ENCODE data around the gene RERE. TPM values are rescaled to one million over a fixed set of nuclear protein-coding genes. Genes with fewer than 3 reads are reported as not detected.

The RERE gene
- total RNA-seq, 2 experiments from 2014 or later, result 45.8 to 57.1 TPM

DNA sequence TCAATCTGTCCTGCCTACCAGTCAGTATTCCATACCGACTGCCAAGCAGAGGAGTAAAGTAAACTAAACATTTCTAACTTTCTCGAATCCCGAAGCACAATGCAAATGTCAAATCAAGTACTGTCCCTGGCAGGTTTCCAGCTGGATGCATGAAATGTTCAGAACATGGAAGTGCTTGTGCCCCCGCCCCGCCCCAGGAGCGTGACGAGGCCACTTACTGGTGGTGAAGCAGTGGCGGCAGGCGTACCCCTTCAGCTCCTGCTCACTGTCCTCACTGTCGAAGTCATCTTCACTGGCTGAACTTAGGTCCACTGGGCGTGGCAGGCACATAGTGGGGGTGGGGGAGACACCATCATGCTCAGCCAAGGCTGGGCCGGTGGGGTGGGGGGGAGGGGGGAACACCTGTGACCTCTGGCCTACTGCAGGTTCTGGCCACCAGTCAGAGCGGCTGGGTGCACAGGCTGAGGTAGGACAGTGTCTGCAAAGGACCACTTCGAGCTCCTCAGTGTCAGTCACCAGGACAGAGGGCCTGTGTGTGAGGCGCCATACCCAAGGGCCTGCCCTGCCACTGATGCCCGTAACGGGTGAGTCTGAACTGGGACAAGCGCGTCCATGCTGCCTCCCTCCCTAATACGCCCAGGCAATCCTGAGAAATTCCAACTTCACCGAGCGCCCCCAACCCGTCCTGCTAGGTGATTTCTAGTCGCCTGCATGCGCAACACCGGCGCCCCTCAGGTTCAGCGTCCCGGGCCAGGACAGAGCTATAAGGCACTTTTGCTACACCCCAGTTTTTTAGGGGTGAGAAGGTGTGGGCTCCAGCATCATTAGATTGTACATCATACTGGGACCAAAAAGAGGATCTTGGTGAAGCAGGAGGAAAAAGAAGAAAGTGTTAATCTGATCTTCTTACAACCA lies 452.7 kb downstream of the RERE start:
- H3K4me1 Mint-ChIP-seq (ENCODE audit: low read depth), result peaks cover 4% of the 10 kb centered on the region
- H3K9me3 Mint-ChIP-seq, result no peaks in the 10 kb centered on the region
- TF ChIP-seq, protein P1, sequence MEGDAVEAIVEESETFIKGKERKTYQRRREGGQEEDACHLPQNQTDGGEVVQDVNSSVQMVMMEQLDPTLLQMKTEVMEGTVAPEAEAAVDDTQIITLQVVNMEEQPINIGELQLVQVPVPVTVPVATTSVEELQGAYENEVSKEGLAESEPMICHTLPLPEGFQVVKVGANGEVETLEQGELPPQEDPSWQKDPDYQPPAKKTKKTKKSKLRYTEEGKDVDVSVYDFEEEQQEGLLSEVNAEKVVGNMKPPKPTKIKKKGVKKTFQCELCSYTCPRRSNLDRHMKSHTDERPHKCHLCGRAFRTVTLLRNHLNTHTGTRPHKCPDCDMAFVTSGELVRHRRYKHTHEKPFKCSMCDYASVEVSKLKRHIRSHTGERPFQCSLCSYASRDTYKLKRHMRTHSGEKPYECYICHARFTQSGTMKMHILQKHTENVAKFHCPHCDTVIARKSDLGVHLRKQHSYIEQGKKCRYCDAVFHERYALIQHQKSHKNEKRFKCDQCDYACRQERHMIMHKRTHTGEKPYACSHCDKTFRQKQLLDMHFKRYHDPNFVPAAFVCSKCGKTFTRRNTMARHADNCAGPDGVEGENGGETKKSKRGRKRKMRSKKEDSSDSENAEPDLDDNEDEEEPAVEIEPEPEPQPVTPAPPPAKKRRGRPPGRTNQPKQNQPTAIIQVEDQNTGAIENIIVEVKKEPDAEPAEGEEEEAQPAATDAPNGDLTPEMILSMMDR (IDR thresholded peaks at IDR 0.05), result no peak
- ATAC-seq (no peak), DNase-seq (no peak)
- ChIA-PET CTCF (interaction anchor here (1.4 kb wide), 1 partner anchor 16 kb away, joined by 4 read pairs; no protein-coding TSS in a partner anchor), POLR2A (no interaction called here)
- H3K27ac Mint-ChIP-seq, result no peak overlapping the region
- H3K36me3 Mint-ChIP-seq (ENCODE audit: low read depth), result peaks cover 10% of the 10 kb centered on the region
- intact Hi-C loops (cut with micrococcal nuclease), result no loop called here
- no peak overlapping the region for H3K4me3 Mint-ChIP-seq
- H3K27me3 Mint-ChIP-seq, result no peaks in the 10 kb centered on the region

DNA sequence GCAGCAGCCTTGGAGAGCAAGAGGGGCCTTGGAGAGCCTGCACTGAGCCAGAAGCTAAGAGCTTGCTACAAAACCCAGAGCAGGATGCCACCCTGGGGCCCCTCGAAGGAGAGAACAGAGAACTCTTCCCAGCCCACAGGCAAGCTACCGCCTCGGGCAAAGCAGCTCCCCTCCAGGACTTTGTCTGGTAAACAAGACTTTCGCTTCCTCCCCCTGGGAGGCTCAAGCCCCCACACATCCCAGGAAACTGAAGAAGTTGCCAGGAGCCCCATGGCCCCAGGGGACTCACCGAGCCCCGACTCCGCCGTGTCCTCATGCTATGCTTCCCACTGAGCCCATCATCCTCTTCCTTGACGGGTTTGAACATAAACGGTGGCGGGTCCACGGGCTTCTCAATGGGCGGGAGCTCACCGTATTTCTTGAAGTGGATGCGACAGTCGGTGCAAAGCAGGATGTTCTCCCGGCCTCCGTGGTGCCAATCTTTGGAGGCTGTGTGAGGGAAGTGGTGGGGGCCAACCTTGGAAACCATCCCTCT lies 453.6 kb downstream of the RERE start:
- no peak for ATAC-seq
- CTCF ChIA-PET, result interaction anchor here (1.0 to 1.4 kb wide), 2 partner anchors 13 to 15 kb away, joined by 3 to 4 read pairs; no protein-coding TSS in a partner anchor
- no peak overlapping the region for H3K27ac Mint-ChIP-seq
- H3K4me3 Mint-ChIP-seq, result no peak overlapping the region
- POLR2A ChIA-PET, result no interaction called here
- peaks cover 10% of the 10 kb centered on the region for H3K36me3 Mint-ChIP-seq (ENCODE audit: low read depth)
- H3K4me1 Mint-ChIP-seq (ENCODE audit: low read depth), result peaks cover 2% of the 10 kb centered on the region
- H3K27me3 Mint-ChIP-seq, result no peaks in the 10 kb centered on the region
- no peak for DNase-seq
- TF ChIP-seq, protein P1 (IDR thresholded peaks at IDR 0.05), result no peak
- intact Hi-C loops (cut with micrococcal nuclease), result no loop called here
- no peaks in the 10 kb centered on the region for H3K9me3 Mint-ChIP-seq

DNA sequence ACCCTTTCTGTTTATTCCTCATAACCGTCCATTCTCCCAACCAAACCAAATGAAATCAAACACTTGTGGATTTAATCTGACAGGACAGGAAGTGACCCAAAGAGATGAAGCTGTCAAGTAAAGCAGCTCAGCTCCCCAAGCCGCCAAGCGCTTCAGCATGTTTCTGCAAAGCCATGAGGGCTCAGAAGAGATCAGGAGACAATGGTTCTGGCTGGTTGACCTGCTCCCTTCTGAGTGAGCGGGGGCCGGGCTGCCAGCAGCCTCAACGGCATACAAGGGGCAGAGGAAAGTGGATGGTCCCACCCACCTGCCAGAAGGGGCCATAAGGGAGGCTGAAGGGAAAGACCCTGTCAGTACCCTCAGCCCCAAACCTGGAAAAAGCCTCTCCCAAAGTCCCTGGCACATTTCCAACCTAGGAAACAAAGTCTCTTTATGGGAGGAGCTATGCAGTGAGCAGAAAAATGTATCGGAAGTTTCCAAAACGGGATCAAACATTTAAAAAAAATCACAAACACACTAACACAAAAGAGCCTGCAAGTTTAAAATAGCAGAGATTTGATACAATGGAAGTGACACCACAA lies 454.2 kb downstream of the RERE start:
- Mint-ChIP-seq H3K4me1 (ENCODE audit: low read depth) (peaks cover 2% of the 10 kb centered on the region), H3K27ac (no peak overlapping the region), H3K4me3 (no peak overlapping the region), H3K9me3 (no peaks in the 10 kb centered on the region), H3K27me3 (no peaks in the 10 kb centered on the region), H3K36me3 (ENCODE audit: low read depth) (peaks cover 13% of the 10 kb centered on the region)
- POLR2A ChIA-PET, result no interaction called here
- ATAC-seq, result no peak
- TF ChIP-seq, protein P1 (IDR thresholded peaks at IDR 0.05), result no peak
- intact Hi-C loops (cut with micrococcal nuclease), result no loop called here
- no peak for DNase-seq
- CTCF ChIA-PET, result interaction anchor here (1.0 to 1.4 kb wide), 2 partner anchors 13 to 14 kb away, joined by 3 to 4 read pairs; no protein-coding TSS in a partner anchor

DNA sequence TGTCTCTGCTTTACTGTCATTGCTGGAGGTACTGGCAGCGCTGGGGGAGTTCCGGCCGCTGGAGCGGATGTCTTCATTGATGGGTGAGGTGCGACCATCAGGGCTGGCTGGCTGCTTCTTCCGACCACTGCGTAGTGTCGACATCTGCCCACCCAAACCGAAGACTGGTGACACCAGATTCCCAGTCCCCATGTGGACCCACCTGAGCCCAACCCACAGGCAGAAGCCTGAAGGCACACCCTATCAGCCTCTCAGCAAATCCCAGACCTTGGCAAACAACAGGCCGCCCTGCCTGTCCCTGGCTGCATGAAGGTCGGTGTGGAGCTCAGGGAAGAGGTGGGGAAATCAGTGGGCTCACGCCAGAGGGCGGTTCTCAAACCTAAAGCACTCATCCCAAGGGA lies 454.7 kb downstream of the RERE start:
- Mint-ChIP-seq H3K4me3 (no peak overlapping the region), H3K4me1 (ENCODE audit: low read depth) (peaks cover 2% of the 10 kb centered on the region), H3K27ac (no peak overlapping the region), H3K27me3 (no peaks in the 10 kb centered on the region), H3K36me3 (ENCODE audit: low read depth) (peaks cover 16% of the 10 kb centered on the region), H3K9me3 (no peaks in the 10 kb centered on the region)
- ATAC-seq (no peak), DNase-seq (no peak)
- TF ChIP-seq, protein P1 (IDR thresholded peaks at IDR 0.05), result no peak
- intact Hi-C loops (cut with micrococcal nuclease), result no loop called here
- ChIA-PET CTCF (interaction anchor here (1.0 kb wide), 1 partner anchor 12 kb away, joined by 3 read pairs; no protein-coding TSS in a partner anchor), POLR2A (no interaction called here)
